ENCODE data around the gene MGP. TPM values are rescaled to one million over a fixed set of nuclear protein-coding genes. Genes with fewer than 3 reads are reported as not detected.

Gene MGP
- total RNA-seq, 2 donors from 2014 or later = 0.67 TPM; not detected in 1

DNA sequence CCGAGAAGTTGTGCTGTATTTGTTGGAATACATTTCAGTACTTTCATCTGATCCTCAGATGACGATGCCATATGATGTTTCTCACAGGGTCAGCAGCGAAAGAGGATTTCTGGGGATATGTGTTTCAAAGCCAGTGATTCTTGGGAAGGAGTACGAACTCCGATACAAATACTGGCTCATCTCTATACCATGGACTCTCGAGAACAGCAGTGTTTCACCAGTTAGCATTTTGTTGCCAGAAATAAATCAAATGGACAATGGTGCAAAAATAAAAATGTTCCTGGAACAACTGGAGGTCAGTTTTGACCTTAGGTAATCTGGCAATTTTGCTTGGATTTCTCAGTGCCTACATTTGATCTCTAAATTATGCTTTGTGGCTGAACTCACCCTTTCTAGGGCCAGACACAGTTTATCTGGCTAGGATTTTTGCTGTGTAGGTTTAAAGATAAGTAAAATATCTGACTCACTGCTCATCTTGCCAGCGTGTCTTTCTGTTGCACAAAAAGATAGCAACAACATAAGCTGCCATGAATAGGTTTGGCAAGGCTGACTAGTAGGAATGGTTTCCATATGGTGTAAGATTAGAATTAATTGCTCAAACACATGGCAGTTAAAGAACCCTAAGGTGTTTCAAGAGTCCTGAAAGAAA is 11.0 kb upstream of the MGP start:
- ATAC-seq (replicated peaks in 1 of 2) (no peak), DNase-seq (no peak)
- no peaks in the 10 kb centered on the region for H3K36me3 Mint-ChIP-seq (ENCODE audit: insufficient read depth in 2 of 2)
- H3K4me3 Mint-ChIP-seq = no peak overlapping the region
- H3K4me1 Mint-ChIP-seq (ENCODE audit: low read depth) = no peaks in the 10 kb centered on the region
- H3K9me3 Mint-ChIP-seq = no peaks in the 10 kb centered on the region
- H3K27ac Mint-ChIP-seq = no peak overlapping the region
- H3K27me3 Mint-ChIP-seq (ENCODE audit: low read depth) = no peaks in the 10 kb centered on the region

DNA sequence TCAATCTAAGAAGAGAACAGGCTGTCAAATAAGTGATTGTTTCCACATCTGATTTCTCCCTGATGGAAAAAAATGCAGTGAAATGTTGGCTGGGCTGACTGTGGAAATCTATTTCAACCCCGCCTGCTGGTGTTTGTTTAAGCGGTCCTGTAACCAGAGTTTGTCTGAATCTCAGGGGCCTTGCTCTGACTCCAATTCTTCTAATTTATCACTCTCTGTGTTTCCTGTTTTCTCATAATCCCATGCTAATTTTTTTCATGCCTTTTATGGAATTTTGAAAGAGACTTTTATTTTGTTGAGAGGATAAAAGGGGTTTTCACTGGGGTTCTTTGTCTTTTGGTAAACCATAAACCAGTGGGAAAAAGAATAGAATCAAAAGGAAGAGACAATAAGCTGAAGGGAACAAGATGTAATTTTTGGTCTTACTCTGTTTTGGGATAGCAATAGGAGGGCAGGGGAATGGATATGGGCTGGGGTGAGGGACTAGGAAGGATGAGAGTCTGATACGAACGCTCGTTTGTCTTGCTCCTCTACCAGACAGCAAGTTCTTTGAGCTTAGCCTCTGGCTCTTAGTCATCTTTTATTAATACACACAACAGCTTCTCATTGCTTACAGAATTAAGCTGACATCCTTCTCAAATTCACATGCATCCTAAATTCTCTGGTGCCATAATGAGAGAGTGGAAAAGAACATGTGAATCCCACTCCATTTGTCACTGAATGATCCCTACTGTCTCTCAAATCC is 8.0 kb upstream of the MGP start:
- Mint-ChIP-seq H3K4me1 (ENCODE audit: low read depth) (no peaks in the 10 kb centered on the region), H3K36me3 (ENCODE audit: insufficient read depth in 2 of 2) (no peaks in the 10 kb centered on the region), H3K27ac (no peak overlapping the region), H3K27me3 (ENCODE audit: low read depth) (no peaks in the 10 kb centered on the region), H3K9me3 (no peaks in the 10 kb centered on the region), H3K4me3 (no peak overlapping the region)
- no peak for ATAC-seq (replicated peaks in 1 of 2)
- DNase-seq = no peak

DNA sequence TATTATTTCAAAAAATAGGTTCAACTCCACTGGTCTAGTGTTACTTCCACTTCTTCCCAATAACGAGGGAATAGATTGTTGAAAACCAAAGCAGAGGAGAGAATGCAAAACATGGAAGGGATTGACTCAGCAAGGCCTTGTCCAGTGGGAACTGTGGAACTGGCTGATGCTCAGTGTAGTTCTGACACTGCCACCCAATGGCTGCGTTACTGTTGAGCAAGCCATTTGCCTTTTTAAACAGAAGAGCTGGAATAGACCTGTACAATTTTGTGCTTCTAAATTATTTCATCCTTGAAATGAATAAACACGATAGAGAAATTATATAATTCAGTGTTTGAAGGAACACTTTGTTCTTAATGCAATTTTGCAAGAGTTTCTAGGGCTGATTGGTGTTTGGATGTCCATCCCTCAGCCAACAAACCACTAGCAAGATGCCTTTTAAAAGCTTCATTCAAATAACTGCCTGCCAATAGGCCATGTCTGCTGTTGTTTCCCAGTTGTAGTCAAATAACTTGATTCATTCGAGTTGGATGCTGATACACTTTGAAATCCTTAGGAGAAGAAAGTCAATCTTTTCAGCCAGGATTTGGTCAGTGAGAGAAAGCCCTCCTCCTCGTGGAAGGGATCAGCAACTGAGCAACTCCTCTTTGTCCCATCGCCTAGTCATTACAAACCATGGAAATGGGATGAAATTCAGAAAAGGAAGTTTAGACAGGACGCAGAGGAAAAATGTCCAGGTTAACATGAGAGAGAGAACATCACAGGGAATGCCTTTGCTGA is 7.3 kb upstream of the MGP start:
- H3K4me3 Mint-ChIP-seq = no peak overlapping the region
- ATAC-seq (replicated peaks in 1 of 2) (no peak), DNase-seq (no peak)
- H3K27ac Mint-ChIP-seq = no peak overlapping the region
- H3K36me3 Mint-ChIP-seq (ENCODE audit: insufficient read depth in 2 of 2) = no peaks in the 10 kb centered on the region
- no peaks in the 10 kb centered on the region for H3K4me1 Mint-ChIP-seq (ENCODE audit: low read depth)
- no peaks in the 10 kb centered on the region for H3K9me3 Mint-ChIP-seq
- peaks cover 7% of the 10 kb centered on the region for H3K27me3 Mint-ChIP-seq (ENCODE audit: low read depth)

DNA sequence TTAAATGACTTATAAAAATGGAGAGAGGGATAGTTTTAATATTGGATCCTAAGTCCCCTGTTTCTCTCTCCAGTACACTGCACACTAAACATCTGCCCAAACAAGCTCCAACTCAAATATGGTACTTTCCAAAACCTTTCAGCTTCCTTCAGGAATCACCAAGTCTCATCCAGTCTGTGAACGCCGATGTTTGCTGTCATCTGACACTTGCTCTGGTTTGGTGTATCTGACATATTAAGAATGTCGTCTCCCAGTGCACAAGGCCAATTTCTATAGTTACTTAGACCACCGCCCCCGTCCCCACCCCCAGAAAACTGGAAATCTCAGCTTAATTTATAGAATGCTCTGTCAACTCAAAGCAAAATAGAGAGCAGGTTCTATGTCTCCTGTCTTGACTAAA is 5.0 kb upstream of the MGP start:
- no peak overlapping the region for H3K4me3 Mint-ChIP-seq
- H3K9me3 Mint-ChIP-seq = no peaks in the 10 kb centered on the region
- H3K36me3 Mint-ChIP-seq (ENCODE audit: insufficient read depth in 2 of 2) = no peaks in the 10 kb centered on the region
- peaks cover 22% of the 10 kb centered on the region for H3K27me3 Mint-ChIP-seq (ENCODE audit: low read depth)
- no peak for ATAC-seq (replicated peaks in 1 of 2)
- no peak overlapping the region for H3K27ac Mint-ChIP-seq
- H3K4me1 Mint-ChIP-seq (ENCODE audit: low read depth) = peaks cover 16% of the 10 kb centered on the region
- DNase-seq = no peak

- no peaks in the 10 kb centered on the region for H3K36me3 Mint-ChIP-seq (ENCODE audit: insufficient read depth in 2 of 2)
- H3K27me3 Mint-ChIP-seq (ENCODE audit: low read depth) = peaks cover 28% of the 10 kb centered on the region
- DNase-seq = no peak
- ATAC-seq (replicated peaks in 1 of 2) = no peak
- H3K4me1 Mint-ChIP-seq (ENCODE audit: low read depth) = peaks cover 31% of the 10 kb centered on the region
- H3K27ac Mint-ChIP-seq = no peak overlapping the region
- H3K9me3 Mint-ChIP-seq = no peaks in the 10 kb centered on the region
- no peak overlapping the region for H3K4me3 Mint-ChIP-seq
Observed at GRCh38 chr12:14886271-14886670, 617 bp upstream of the MGP start.

GRCh38 chr12:14884458-14884878 is 1.2 kb downstream of the MGP start:
- Mint-ChIP-seq H3K27ac (no peak overlapping the region), H3K27me3 (ENCODE audit: low read depth) (peaks cover 28% of the 10 kb centered on the region), H3K4me3 (peak overlapping the region; percentile 48 to 77), H3K36me3 (ENCODE audit: insufficient read depth in 2 of 2) (no peaks in the 10 kb centered on the region), H3K4me1 (ENCODE audit: low read depth) (peaks cover 38% of the 10 kb centered on the region), H3K9me3 (peaks cover 2 to 5% of the 10 kb centered on the region in 2 donors)
- DNase-seq (peak; percentile 78 to 82), ATAC-seq (replicated peaks in 1 of 2) (peak; percentile 98 to 99)

DNA sequence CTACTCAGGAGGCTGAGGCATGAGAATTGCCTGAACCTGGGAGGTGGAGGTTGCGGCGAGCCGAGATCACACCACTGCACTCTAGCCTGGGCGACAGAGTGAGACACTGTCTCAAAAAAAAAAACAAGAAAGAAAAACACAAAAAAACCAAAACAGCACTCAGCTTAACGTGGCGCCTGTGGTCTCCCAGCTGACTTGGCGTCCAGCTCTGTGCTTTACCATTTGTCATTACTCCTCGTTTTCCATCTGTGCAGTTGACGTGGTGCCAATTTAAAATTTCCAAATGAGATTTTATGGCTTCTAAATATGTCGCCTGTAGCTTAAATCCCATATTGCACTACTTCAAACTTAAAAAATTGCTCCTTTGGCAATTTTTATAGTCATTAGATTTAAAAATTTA is 2.0 kb downstream of the MGP start:
- no peak for DNase-seq
- ATAC-seq (replicated peaks in 1 of 2) = no peak
- H3K27ac Mint-ChIP-seq = no peak overlapping the region
- peaks cover 38% of the 10 kb centered on the region for H3K4me1 Mint-ChIP-seq (ENCODE audit: low read depth)
- H3K36me3 Mint-ChIP-seq (ENCODE audit: insufficient read depth in 2 of 2) = no peaks in the 10 kb centered on the region
- no peak overlapping the region for H3K4me3 Mint-ChIP-seq
- peaks cover 3 to 5% of the 10 kb centered on the region in 2 donors for H3K9me3 Mint-ChIP-seq
- peaks cover 28% of the 10 kb centered on the region for H3K27me3 Mint-ChIP-seq (ENCODE audit: low read depth)

GRCh38 chr12:14880890-14881453 is 4.7 kb downstream of the MGP start:
- Mint-ChIP-seq H3K4me3 (peak overlapping the region in 1 of 2 donors; percentile 45), H3K9me3 (peaks cover 3 to 5% of the 10 kb centered on the region in 2 donors), H3K27me3 (ENCODE audit: low read depth) (peaks cover 9% of the 10 kb centered on the region), H3K36me3 (ENCODE audit: insufficient read depth in 2 of 2) (no peaks in the 10 kb centered on the region), H3K27ac (peak overlapping the region; percentile 83), H3K4me1 (ENCODE audit: low read depth) (peaks cover 24% of the 10 kb centered on the region)
- DNase-seq = no peak
- ATAC-seq (replicated peaks in 1 of 2) = no peak

- DNase-seq (no peak), ATAC-seq (replicated peaks in 1 of 2) (no peak)
- Mint-ChIP-seq H3K9me3 (peaks cover 3 to 5% of the 10 kb centered on the region in 2 donors), H3K4me3 (no peak overlapping the region), H3K27ac (no peak overlapping the region), H3K4me1 (ENCODE audit: low read depth) (peaks cover 11% of the 10 kb centered on the region), H3K36me3 (ENCODE audit: insufficient read depth in 2 of 2) (no peaks in the 10 kb centered on the region), H3K27me3 (ENCODE audit: low read depth) (no peaks in the 10 kb centered on the region)
Observed at GRCh38 chr12:14879222-14879933, 6.3 kb downstream of the MGP start.

DNA sequence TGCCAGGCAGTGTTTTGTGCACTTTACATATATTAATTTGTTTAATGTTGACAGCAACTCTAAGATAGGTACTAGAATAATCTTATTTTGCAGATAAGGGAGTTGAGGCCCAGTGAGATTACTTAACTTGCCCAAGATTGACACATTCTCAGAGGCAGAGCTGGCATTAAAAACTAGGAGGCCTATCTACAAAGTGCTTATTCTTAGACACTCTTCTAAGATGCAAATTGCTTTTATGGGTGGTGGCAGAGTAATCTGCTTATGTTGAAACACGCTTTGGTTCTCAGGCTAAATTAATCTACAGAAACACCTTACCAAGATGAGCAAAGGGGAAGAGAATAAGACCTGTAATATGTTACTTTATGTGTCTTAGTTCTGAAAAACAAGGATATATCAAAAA is 7.2 kb downstream of the MGP start:
- no peak overlapping the region for H3K4me3 Mint-ChIP-seq
- ATAC-seq (replicated peaks in 1 of 2) (no peak), DNase-seq (no peak)
- H3K36me3 Mint-ChIP-seq (ENCODE audit: insufficient read depth in 2 of 2) = no peaks in the 10 kb centered on the region
- H3K27me3 Mint-ChIP-seq (ENCODE audit: low read depth) = no peaks in the 10 kb centered on the region
- H3K9me3 Mint-ChIP-seq = peaks cover 3 to 5% of the 10 kb centered on the region in 2 donors
- peaks cover 7% of the 10 kb centered on the region for H3K4me1 Mint-ChIP-seq (ENCODE audit: low read depth)
- H3K27ac Mint-ChIP-seq = no peak overlapping the region

DNA sequence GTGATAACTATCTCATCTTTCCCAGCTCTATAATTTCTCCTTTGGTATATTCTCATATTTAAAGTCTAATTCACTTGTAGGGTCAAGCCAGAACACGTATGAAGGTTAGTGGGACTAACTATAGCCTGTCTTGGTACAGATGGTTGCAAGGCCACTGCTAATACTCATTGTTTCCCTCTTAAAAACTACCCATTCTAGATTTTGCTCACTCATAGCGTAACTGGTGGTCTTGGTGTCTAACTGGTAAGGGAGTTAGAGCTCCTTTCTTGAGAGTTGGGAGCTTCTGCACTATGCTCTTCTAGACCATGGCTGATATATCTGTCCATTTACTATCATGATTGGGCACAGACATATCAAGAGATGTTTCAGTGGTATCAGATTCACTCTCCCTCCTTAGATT is 8.8 kb downstream of the MGP start:
- H3K9me3 Mint-ChIP-seq = peaks cover 3 to 5% of the 10 kb centered on the region in 2 donors
- no peaks in the 10 kb centered on the region for H3K36me3 Mint-ChIP-seq (ENCODE audit: insufficient read depth in 2 of 2)
- ATAC-seq (replicated peaks in 1 of 2) (peak in 1 of 2 donors; percentile 26), DNase-seq (no peak)
- H3K4me1 Mint-ChIP-seq (ENCODE audit: low read depth) = peaks cover 7% of the 10 kb centered on the region
- no peaks in the 10 kb centered on the region for H3K27me3 Mint-ChIP-seq (ENCODE audit: low read depth)
- H3K4me3 Mint-ChIP-seq = no peak overlapping the region
- H3K27ac Mint-ChIP-seq = no peak overlapping the region

GRCh38 chr12:14874882-14875281 is 10.8 kb downstream of the MGP start:
- Mint-ChIP-seq H3K9me3 (peaks cover 3 to 4% of the 10 kb centered on the region in 2 donors), H3K4me3 (no peak overlapping the region), H3K4me1 (ENCODE audit: low read depth) (no peaks in the 10 kb centered on the region), H3K27me3 (ENCODE audit: low read depth) (no peaks in the 10 kb centered on the region), H3K36me3 (ENCODE audit: insufficient read depth in 2 of 2) (no peaks in the 10 kb centered on the region), H3K27ac (no peak overlapping the region)
- ATAC-seq (replicated peaks in 1 of 2) (no peak), DNase-seq (no peak)

Measured in activated T-cell treated with anti-CD3 and anti-CD28 coated beads, Interleukin-2, amount 50 U/mL, for 72 hours (primary cell).